Measurements from ENCODE around the gene H1-8.

Gene H1-8

GRCh38 chr3:129573493-129573892 is 30.5 kb downstream of the H1-8 start:
- no peak for DNase-seq (ENCODE audit: low read depth)

GRCh38 chr3:129574206-129574605 is 31.2 kb downstream of the H1-8 start:
- no peak for DNase-seq (ENCODE audit: low read depth)

- DNase-seq (ENCODE audit: low read depth): no peak
Measured at GRCh38 chr3:129575233-129575996, 32.4 kb downstream of the H1-8 start.

- no peak for DNase-seq (ENCODE audit: low read depth)
Measured at GRCh38 chr3:129575997-129576384, 33.0 kb downstream of the H1-8 start.

GRCh38 chr3:129576514-129577352 is 33.8 kb downstream of the H1-8 start:
- no peak for DNase-seq (ENCODE audit: low read depth)

- peak; percentile 42 for DNase-seq (ENCODE audit: low read depth)
Measured at GRCh38 chr3:129577366-129577765, 34.4 kb downstream of the H1-8 start.

- DNase-seq (ENCODE audit: low read depth): no peak
Measured at GRCh38 chr3:129577925-129578786, 35.2 kb downstream of the H1-8 start.

- DNase-seq (ENCODE audit: low read depth): no peak
Measured at GRCh38 chr3:129579991-129580390, 37.0 kb downstream of the H1-8 start.

- no peak for DNase-seq (ENCODE audit: low read depth)
Measured at GRCh38 chr3:129581623-129582022, 38.6 kb downstream of the H1-8 start.

- DNase-seq (ENCODE audit: low read depth): no peak
Measured at GRCh38 chr3:129582799-129583198, 39.8 kb downstream of the H1-8 start.

- DNase-seq (ENCODE audit: low read depth): no peak
Measured at GRCh38 chr3:129583289-129583688, 40.3 kb downstream of the H1-8 start.

GRCh38 chr3:129584631-129585030 is 41.7 kb downstream of the H1-8 start:
- DNase-seq (ENCODE audit: low read depth): no peak

- no peak for DNase-seq (ENCODE audit: low read depth)
Measured at GRCh38 chr3:129585949-129586657, 43.1 kb downstream of the H1-8 start.

- DNase-seq (ENCODE audit: low read depth): peak; percentile 43
Measured at GRCh38 chr3:129586746-129587430, 43.9 kb downstream of the H1-8 start.

- no peak for DNase-seq (ENCODE audit: low read depth)
Measured at GRCh38 chr3:129587566-129588210, 44.7 kb downstream of the H1-8 start.

GRCh38 chr3:129590215-129590614 is 47.2 kb downstream of the H1-8 start:
- DNase-seq (ENCODE audit: low read depth): no peak

- DNase-seq (ENCODE audit: low read depth): no peak
Measured at GRCh38 chr3:129591932-129592331, 49.0 kb downstream of the H1-8 start.

- DNase-seq (ENCODE audit: low read depth): peak; percentile 45
Measured at GRCh38 chr3:129592381-129593131, 49.6 kb downstream of the H1-8 start.

- DNase-seq (ENCODE audit: low read depth): no peak
Measured at GRCh38 chr3:129593230-129593594, 50.2 kb downstream of the H1-8 start.
